WTC11 (cell line): ENCODE measurements around the gene NEK7. TPM values are rescaled to one million over a fixed set of nuclear protein-coding genes. Genes with fewer than 3 reads are reported as not detected.

Experiments
- ATAC-seq: fragments of 200-7000 bp; cut with Tn5 transposase; 2 replicates; pipeline ENCODE4 v1.10.0; 2021; ENCODE audit warnings: mild to moderate bottlenecking, moderate library complexity
- CTCF ChIA-PET: fragments of 300-600 bp; sonication (Branson Sonifier 250); formaldehyde crosslinking; loops from one replicate; lab custom pipeline; 2021; ENCODE audit warnings: antibody characterized with exemption; lab: Charles Lee
- POLR2A ChIA-PET: fragments of 350-600 bp; sonication (Branson Sonifier 250); formaldehyde crosslinking; loops from one replicate; lab custom pipeline; 2021; ENCODE audit warnings: antibody characterized with exemption; lab: Charles Lee
- DNase-seq: peaks from one replicate; pipeline ENCODE4 v3.0.0; 2021; ENCODE audit warnings: low spot score
- H3K27ac Mint-ChIP-seq: 2 replicates; pipeline ENCODE4 v1.8.0; 2021; ENCODE audit warnings: mixed read lengths
- H3K27me3 Mint-ChIP-seq: 2 replicates; pipeline ENCODE4 v1.8.0; 2021; ENCODE audit warnings: low read depth, mild to moderate bottlenecking, moderate library complexity, mixed read lengths
- H3K36me3 Mint-ChIP-seq: 2 replicates; pipeline ENCODE4 v1.8.0; 2021; ENCODE audit warnings: mixed read lengths
- H3K4me1 Mint-ChIP-seq: 2 replicates; pipeline ENCODE4 v1.8.0; 2022; ENCODE audit warnings: mixed read lengths
- H3K4me3 Mint-ChIP-seq: 2 replicates; pipeline ENCODE4 v1.8.0; 2021; ENCODE audit warnings: mild to moderate bottlenecking, moderate library complexity, mixed read lengths
- H3K9me3 Mint-ChIP-seq: 2 replicates; pipeline ENCODE4 v1.8.0; 2021; ENCODE audit warnings: mixed read lengths
- ELF4 ChIP-seq: sonication (generic); formaldehyde crosslinking; IDR thresholded peaks from 2 replicates; pipeline ENCODE4 v1.8.1; 2022; ENCODE audit warnings: low read depth, mild to moderate bottlenecking, moderate library complexity, missing genetic modification reagents
- ETV6 ChIP-seq: sonication (generic); formaldehyde crosslinking; IDR thresholded peaks from 2 replicates; pipeline ENCODE4 v1.8.1; 2022; ENCODE audit warnings: mild to moderate bottlenecking, missing genetic modification reagents
- FOXJ3 ChIP-seq: sonication (generic); formaldehyde crosslinking; IDR thresholded peaks from 2 replicates; pipeline ENCODE4 v1.9.0; 2021; ENCODE audit warnings: missing genetic modification reagents, mild to moderate bottlenecking, borderline replicate concordance
- NFATC4 ChIP-seq: fragments of 250-450 bp; sonication (Bioruptor Pico); IDR thresholded peaks from 2 replicates; pipeline ENCODE4 v1.9.0; 2021; ENCODE audit warnings: mild to moderate bottlenecking
- NFYB ChIP-seq: sonication (generic); formaldehyde crosslinking; conservative IDR thresholded peaks from 2 replicates; pipeline ENCODE4 v1.8.0; 2022; ENCODE audit warnings: low read depth, missing genetic modification reagents
- OVOL2 ChIP-seq: fragments of 250-450 bp; sonication (Bioruptor Pico); IDR thresholded peaks from 2 replicates; pipeline ENCODE4 v1.9.0; 2021; ENCODE audit warnings: mild to moderate bottlenecking, borderline replicate concordance
- SMAD4 ChIP-seq: sonication (generic); formaldehyde crosslinking; IDR thresholded peaks from 2 replicates; pipeline ENCODE4 v1.8.0; 2022; ENCODE audit warnings: mild to moderate bottlenecking, missing genetic modification reagents
- SP1 ChIP-seq: sonication (generic); formaldehyde crosslinking; conservative IDR thresholded peaks from 2 replicates; pipeline ENCODE4 v1.8.1; 2022; ENCODE audit warnings: missing genetic modification reagents
- USF2 ChIP-seq: sonication (generic); formaldehyde crosslinking; IDR thresholded peaks from 2 replicates; pipeline ENCODE4 v1.8.1; 2023; ENCODE audit warnings: mild to moderate bottlenecking, missing genetic modification reagents, moderate library complexity
- ZBTB21 ChIP-seq: sonication (generic); formaldehyde crosslinking; IDR thresholded peaks from 2 replicates; pipeline ENCODE4 v1.8.1; 2023; ENCODE audit warnings: mild to moderate bottlenecking, missing genetic modification reagents, borderline replicate concordance
- ZNF121 ChIP-seq: sonication (generic); formaldehyde crosslinking; IDR thresholded peaks from 2 replicates; pipeline ENCODE4 v1.8.0; 2023; ENCODE audit warnings: missing genetic modification reagents
- ZNF138 ChIP-seq: sonication (generic); formaldehyde crosslinking; conservative IDR thresholded peaks from 2 replicates; pipeline ENCODE4 v1.8.1; 2022; ENCODE audit warnings: mild to moderate bottlenecking, moderate library complexity, missing genetic modification reagents
- ZNF232 ChIP-seq: sonication (generic); formaldehyde crosslinking; IDR thresholded peaks from 2 replicates; pipeline ENCODE4 v1.8.0; 2022; ENCODE audit warnings: mild to moderate bottlenecking, missing genetic modification reagents
- ZNF416 ChIP-seq: fragments of 250-450 bp; sonication (Bioruptor Pico); IDR thresholded peaks from 2 replicates; pipeline ENCODE4 v1.9.0; 2021; ENCODE audit warnings: mild to moderate bottlenecking, inconsistent platforms
- ZNF423 ChIP-seq: fragments of 250-450 bp; sonication (Bioruptor Pico); IDR thresholded peaks from 2 replicates; pipeline ENCODE4 v2.1.2; 2022; ENCODE audit warnings: mild to moderate bottlenecking, moderate library complexity
- ZNF671 ChIP-seq: fragments of 250-450 bp; sonication (Bioruptor Pico); IDR thresholded peaks from 2 replicates; pipeline ENCODE4 v1.8.0; 2021; ENCODE audit warnings: mild to moderate bottlenecking
- total RNA-seq: library from RNA; stranded (reverse); gene quantifications from 3 replicates; pipeline ENCODE4 v1.2.3, GENCODE V29; 2021
- TF ChIP-seq, protein P1 (sequence below): sonication (generic); formaldehyde crosslinking; IDR thresholded peaks from 2 replicates; pipeline ENCODE4 v1.8.1; 2023; ENCODE audit warnings: mild to moderate bottlenecking, missing genetic modification reagents, borderline replicate concordance
- TF ChIP-seq, protein P2 (sequence below): sonication (generic); formaldehyde crosslinking; IDR thresholded peaks from 2 replicates; pipeline ENCODE4 v1.8.1; 2022; ENCODE audit warnings: low read depth, missing genetic modification reagents, borderline replicate concordance
- TF ChIP-seq, protein P3 (sequence below): fragments of 250-450 bp; sonication (Bioruptor Pico); IDR thresholded peaks from 2 replicates; pipeline ENCODE4 v1.9.0; 2021; ENCODE audit warnings: mild to moderate bottlenecking

Gene NEK7
- total RNA-seq, 1 experiment from 2014 or later: 10.3 TPM

GRCh38 chr1:198328458-198329032 lies 171.7 kb downstream of the NEK7 start (continued):
- no peak for TF ChIP-seq USF2 (CRISPR knock-in tag)
- TF ChIP-seq ZNF138 (CRISPR knock-in tag): no peak

GRCh38 chr1:198330982-198331615 lies 174.3 kb downstream of the NEK7 start:
- no peaks in the 10 kb centered on the region for H3K36me3 Mint-ChIP-seq
- TF ChIP-seq NFATC4 (CRISPR knock-in tag) (no peak), OVOL2 (CRISPR knock-in tag) (no peak), ZNF121 (CRISPR knock-in tag) (no peak), ETV6 (CRISPR knock-in tag) (no peak), ZNF232 (CRISPR knock-in tag) (no peak), ZNF423 (CRISPR knock-in tag) (no peak), ZNF671 (no peak), ZNF416 (CRISPR knock-in tag) (no peak), SMAD4 (CRISPR knock-in tag) (no peak), ELF4 (CRISPR knock-in tag) (no peak), ZNF138 (CRISPR knock-in tag) (no peak), NFYB (CRISPR knock-in tag) (no peak), SP1 (CRISPR knock-in tag) (no peak), FOXJ3 (CRISPR knock-in tag) (no peak), ZBTB21 (CRISPR knock-in tag) (no peak)
- TF ChIP-seq, protein P1, sequence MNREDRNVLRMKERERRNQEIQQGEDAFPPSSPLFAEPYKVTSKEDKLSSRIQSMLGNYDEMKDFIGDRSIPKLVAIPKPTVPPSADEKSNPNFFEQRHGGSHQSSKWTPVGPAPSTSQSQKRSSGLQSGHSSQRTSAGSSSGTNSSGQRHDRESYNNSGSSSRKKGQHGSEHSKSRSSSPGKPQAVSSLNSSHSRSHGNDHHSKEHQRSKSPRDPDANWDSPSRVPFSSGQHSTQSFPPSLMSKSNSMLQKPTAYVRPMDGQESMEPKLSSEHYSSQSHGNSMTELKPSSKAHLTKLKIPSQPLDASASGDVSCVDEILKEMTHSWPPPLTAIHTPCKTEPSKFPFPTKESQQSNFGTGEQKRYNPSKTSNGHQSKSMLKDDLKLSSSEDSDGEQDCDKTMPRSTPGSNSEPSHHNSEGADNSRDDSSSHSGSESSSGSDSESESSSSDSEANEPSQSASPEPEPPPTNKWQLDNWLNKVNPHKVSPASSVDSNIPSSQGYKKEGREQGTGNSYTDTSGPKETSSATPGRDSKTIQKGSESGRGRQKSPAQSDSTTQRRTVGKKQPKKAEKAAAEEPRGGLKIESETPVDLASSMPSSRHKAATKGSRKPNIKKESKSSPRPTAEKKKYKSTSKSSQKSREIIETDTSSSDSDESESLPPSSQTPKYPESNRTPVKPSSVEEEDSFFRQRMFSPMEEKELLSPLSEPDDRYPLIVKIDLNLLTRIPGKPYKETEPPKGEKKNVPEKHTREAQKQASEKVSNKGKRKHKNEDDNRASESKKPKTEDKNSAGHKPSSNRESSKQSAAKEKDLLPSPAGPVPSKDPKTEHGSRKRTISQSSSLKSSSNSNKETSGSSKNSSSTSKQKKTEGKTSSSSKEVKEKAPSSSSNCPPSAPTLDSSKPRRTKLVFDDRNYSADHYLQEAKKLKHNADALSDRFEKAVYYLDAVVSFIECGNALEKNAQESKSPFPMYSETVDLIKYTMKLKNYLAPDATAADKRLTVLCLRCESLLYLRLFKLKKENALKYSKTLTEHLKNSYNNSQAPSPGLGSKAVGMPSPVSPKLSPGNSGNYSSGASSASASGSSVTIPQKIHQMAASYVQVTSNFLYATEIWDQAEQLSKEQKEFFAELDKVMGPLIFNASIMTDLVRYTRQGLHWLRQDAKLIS (CRISPR knock-in tag): no peak
- TF ChIP-seq, protein P2, sequence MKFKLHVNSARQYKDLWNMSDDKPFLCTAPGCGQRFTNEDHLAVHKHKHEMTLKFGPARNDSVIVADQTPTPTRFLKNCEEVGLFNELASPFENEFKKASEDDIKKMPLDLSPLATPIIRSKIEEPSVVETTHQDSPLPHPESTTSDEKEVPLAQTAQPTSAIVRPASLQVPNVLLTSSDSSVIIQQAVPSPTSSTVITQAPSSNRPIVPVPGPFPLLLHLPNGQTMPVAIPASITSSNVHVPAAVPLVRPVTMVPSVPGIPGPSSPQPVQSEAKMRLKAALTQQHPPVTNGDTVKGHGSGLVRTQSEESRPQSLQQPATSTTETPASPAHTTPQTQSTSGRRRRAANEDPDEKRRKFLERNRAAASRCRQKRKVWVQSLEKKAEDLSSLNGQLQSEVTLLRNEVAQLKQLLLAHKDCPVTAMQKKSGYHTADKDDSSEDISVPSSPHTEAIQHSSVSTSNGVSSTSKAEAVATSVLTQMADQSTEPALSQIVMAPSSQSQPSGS: no peak
- TF ChIP-seq, protein P3, sequence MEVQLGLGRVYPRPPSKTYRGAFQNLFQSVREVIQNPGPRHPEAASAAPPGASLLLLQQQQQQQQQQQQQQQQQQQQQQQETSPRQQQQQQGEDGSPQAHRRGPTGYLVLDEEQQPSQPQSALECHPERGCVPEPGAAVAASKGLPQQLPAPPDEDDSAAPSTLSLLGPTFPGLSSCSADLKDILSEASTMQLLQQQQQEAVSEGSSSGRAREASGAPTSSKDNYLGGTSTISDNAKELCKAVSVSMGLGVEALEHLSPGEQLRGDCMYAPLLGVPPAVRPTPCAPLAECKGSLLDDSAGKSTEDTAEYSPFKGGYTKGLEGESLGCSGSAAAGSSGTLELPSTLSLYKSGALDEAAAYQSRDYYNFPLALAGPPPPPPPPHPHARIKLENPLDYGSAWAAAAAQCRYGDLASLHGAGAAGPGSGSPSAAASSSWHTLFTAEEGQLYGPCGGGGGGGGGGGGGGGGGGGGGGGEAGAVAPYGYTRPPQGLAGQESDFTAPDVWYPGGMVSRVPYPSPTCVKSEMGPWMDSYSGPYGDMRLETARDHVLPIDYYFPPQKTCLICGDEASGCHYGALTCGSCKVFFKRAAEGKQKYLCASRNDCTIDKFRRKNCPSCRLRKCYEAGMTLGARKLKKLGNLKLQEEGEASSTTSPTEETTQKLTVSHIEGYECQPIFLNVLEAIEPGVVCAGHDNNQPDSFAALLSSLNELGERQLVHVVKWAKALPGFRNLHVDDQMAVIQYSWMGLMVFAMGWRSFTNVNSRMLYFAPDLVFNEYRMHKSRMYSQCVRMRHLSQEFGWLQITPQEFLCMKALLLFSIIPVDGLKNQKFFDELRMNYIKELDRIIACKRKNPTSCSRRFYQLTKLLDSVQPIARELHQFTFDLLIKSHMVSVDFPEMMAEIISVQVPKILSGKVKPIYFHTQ (CRISPR knock-in tag): no peak
- TF ChIP-seq, all 79 proteins: peak for 0
- ChIA-PET POLR2A (no interaction called here), CTCF (no interaction called here)
- no peak for DNase-seq
- ATAC-seq: peak; percentile 58; the same call in 1 of the 2 replicates
- H3K4me3 Mint-ChIP-seq: no peak overlapping the region
- no peaks in the 10 kb centered on the region for H3K27me3 Mint-ChIP-seq
- H3K4me1 Mint-ChIP-seq: 0 out of 2 replicates have a peak, but pooled peaks cover 2% of the 10 kb centered on the region
- no peak overlapping the region for H3K27ac Mint-ChIP-seq
- H3K9me3 Mint-ChIP-seq: peaks cover 6% of the 10 kb centered on the region
